GM19035 (cell line): Measurements from ENCODE around the gene MYL12A.

Experiments
- ATAC-seq: cut with Tn5 transposase; IDR thresholded peaks from one replicate; pipeline ENCODE4 v1.9.1; 2021; ENCODE audit not compliant: unreplicated experiment

The MYL12A gene

DNA sequence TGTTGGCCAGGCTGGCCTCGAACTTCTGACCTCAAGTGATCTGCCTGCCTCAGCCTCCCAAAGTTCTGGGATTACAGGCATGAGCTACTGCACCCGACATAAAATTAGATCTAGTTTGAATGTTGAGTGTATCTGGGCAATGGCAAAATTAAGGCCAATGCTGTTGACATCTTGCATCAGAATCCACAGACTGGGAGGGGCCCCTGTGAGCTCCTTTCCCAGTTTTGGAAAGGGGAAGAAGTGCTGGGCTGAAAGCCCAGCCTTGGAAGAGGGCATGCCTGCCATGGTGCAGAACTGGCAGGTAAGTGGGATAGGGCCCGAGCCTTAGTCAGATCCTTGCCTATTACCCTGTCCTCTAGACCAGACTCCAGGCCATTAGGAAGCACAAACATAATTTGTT is 23.4 kb upstream of the MYL12A start:
- ATAC-seq: no peak

DNA sequence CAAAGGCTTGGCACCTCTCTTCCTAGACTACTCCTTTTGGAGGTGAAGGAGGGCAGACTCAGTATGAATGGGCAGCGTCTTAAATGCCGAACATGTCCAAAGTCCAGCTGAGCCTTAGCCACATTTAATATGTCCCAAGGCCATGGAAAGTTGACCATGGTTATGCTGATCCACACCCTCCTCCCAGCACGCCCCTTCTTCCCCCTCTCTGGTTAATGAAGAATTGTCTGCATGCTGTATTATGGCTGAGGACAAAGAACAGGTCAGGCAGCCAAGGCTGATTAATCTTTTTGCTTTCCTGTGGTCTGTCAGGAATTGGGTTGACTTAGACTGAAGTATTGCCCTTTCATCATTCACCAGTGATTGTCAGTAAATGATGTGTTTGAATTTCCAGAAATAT is 22.0 kb upstream of the MYL12A start:
- no peak for ATAC-seq

DNA sequence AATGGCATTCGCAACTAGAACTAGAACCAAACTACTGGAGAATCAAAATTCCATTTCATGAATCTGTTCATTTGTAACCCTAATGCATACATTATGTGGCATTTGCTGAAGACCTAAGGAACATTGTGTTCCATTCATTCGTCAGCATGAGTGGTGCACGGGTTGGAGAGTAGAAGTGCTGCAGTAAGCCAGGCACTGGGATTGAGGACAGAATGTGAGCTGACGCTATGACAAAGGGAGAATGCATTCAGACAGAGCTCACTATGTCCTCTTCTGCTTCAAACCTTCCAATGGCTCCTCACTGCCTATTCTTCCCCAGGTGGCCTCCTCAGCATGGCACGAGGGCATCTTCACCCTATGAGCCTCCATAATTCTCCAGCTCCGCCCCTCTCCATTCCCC is 21.6 kb upstream of the MYL12A start:
- no peak for ATAC-seq

DNA sequence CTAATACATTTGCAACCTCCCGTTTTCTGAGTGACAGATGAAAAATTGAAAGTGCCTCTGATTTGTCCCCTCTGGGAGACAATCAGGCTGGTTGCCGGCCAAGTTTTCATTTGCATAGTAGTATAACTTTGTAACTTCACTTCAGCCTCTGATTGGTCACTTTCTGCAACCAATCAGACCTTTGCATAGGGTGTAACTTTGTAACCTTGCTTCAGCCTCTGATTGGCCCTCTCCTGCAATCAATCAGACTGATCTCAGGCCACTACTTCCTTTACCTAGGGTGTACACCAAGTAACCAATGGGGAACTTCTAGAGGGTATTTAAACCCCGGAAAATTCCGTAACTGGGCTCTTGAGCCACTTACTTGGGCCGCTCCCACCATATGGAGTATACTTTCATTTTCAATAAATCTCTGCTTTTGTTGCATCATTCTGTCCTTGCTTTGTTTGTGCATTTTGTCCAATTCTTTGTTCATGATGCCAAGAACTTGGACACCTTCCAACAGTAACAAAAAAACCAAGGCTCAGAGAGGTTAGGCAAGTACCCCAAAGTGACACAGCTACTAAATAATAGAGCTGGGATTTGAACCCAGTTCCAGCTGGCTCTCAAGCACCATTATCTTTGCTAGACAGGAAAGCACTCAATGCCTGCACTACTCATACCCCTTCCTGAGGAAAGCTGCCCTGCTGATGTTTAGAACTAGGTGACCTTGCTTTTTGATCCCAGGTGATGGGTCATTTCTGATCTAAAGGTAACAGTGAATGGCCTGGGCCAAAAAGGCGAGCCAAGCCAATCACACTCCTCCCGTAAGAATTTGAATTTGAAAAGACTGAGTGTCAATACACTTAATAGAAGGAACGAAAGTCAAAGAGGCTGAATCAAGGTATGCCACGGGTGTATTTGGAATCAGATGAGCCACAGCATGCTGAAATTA is 16.9 kb upstream of the MYL12A start:
- ATAC-seq: no peak

DNA sequence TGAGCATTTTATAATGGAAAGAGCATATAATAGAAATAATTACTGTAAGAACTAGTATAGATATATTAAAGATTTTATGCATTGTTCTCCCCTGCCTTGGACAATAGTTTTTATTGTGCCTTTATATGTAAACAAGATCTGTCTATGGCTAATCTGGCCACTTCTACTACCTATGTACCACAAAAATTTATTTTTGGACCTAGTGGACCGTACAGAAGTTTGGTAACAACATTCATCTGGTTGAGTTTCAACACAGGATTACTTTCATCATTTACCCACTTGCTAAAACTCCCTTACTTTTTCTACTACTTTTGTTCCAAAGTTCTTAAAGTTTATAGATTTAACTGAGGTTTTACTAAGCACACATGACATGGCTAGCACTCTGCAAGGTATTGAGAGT is 14.6 kb upstream of the MYL12A start:
- ATAC-seq: no peak

DNA sequence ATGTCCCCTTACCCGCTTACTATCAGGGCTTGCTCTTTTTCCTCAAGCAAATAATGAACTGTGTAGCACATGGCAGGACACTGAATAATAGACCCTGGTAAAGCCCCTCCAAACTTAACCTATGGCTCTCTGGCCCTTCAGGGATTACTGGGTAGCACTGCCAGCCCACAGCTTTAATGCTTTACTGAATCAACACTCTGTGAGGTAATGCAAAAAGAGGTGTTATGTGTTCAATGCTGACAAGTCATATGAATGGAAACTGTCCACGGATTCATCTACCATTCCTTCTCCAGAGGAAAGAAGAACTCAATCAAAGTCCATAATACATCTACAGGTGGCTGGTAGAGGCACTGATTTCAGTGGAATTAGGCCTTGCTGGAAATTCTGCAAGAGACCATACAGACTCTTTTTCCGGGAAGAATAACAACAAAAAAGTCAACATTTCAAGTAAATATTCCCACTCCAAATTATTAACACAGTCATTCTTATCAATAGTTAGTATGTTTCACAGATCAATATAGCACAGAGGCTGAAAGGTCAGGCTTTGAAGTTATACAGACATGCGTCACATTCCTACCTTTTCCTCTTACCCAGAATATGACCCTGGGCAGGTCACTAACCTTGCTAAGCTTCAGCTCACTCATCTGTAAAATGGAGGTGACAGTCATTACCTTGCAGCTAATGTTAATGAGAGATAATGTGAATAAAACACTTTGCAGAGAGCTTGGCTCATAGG is 14.0 kb upstream of the MYL12A start:
- ATAC-seq: no peak

DNA sequence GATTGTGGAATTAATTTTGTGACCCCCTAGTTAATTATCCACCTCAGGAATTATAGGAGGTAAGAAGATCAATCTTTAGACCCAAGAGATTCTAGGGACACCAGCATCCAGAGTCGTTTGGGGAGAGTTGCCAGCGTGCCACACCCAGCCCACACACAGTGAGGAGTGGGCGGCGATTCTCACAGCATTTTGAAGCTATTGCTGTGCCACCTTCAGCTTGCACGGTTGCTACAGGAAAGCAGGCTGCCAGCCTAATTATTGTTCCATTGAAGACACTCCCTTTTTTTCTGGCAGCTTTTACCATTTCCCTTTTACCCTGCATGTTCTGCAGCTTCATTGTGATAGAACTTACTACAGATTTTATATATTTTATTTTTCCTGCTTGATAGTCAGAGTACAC is 13.1 kb upstream of the MYL12A start:
- ATAC-seq: no peak

DNA sequence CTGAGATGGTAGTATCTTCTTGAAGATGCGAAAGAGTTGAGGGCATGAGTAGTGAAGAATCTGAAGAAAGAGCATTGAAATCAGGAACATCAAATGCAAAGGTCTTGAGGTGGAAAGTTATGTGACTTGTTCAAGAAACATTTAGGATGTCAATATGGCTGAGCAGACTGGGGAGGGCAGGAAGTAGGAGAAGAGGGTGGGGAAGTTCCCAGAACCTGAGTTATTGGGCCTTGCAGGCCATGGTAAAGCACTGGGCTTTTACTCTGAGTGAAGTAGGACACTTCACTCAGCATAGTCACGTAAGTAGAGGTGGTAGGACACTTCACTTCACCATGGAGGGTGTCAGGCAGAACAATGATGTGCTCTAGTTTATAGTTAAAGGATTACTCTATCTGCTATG is 11.8 kb upstream of the MYL12A start:
- no peak for ATAC-seq

DNA sequence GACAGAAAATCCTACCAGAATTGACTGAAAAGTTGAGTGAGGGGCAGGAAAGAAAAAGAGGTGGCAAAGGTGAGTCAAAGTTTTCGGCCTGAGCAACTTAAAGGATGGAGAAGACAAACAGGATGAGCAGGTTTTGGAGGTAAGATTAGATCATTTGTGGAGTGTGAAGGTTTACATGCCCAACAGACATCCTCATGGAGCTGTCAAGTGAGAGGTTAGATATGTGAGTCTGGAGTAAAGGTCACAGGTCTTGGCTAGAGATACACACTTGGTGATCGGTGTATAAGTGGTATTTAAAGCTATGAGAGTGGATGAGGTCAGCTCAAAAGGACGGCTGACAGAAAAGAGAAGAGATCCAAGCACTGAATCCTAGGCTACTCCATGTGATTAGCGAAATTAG is 11.1 kb upstream of the MYL12A start:
- ATAC-seq: no peak

DNA sequence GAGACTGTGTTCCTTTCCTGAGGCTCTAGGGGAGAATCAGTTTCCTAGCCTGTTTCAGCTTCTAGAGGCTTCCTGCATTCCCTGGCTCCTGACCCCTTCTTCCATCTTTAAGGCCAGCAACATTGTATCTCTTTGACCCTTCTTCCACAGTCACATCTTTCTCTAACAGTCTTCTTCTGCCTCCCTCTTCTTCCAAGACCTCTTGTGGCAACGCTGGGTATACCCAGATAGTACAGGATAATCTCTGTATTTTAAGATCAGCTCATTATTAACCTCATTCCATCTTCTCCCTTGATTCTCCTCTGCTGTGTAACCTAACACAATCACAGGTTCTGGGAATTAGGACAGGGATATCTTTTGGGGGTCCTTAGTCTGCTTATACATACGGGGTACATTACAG is 8.9 kb upstream of the MYL12A start:
- ATAC-seq: no peak

DNA sequence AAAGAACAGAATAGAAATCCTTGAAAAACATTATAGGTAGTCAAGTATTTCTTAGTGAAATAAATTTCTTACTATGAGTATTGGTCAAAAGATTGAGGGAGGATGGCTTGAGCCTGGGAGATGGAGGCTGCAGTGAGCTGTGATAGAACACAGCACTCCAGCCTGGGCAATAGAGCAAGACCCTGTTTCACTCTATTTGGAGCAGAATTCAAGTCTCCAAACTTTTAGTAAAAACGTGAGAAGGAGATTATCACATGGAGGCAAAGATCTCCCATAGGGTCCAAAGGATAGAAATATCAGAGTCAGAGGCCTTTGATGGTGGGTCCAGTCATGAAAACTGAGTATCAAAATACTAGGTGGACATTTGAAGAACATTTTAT is 2.4 kb upstream of the MYL12A start:
- no peak for ATAC-seq

DNA sequence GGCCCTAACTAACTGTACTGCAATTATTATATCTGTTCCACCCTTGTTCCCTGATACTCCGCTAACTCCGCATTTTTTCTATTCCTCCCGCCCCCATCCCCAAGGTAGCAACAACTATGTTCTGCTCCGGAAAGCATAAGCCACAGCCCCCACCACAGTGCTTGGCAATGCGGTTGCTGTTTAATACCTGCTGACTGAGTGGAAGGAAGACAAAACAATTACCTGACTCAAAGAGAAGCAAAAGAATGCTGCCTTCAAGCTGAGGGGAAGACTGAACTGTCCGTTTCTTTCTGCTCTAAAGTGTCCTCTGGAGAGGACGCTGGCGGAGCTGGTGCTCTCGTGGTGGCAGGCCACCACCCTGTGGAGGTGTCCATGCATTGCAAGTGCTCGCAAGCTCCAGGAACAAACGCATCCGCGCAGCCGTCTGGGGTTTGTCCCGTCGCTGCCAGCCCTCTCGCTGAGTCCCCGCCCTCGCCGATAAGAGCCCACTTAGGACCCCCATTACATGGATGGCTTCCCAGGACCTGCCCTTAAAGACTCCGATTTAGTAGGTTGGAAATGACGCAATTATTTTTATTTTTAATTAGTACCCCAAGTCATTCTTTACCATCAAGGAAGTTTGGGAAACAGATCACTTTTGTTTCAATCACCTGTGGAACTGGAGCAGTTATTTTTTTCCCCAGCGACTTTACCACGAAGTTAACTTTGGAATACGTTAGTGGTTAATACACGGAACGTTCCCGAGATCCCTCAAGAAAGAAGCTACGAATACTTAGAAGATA is 1.6 kb upstream of the MYL12A start:
- peak; percentile 45 for ATAC-seq

DNA sequence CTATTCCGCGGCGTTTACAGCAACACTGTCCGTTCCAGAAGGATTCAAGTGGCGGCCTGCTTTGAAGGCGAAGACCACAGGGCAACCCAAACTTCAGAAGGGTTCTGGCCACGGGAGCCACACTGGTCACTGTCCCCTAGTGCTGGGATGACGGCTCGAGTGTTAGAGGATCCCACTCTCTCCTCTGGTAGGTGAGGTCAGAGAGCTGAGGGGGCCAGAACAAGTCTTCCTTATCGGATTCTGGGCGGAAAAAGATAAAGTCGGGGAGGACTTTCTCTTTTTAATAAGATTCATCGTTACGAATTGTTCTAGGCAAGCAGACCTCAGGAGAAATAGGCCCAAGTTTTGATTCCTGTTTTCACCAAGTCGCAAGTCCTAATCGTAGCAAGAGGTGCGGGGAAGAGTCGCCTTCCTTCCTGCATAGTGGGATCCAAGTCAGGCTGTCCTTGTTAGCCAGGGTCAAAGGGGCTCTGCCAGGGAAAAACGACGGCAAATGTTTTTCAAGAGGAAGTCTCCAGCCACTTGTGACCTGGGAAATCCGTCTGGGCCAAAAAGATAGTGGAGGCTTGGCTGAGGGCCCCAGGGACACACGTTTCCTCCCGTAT is 864 bp upstream of the MYL12A start:
- no peak for ATAC-seq

DNA sequence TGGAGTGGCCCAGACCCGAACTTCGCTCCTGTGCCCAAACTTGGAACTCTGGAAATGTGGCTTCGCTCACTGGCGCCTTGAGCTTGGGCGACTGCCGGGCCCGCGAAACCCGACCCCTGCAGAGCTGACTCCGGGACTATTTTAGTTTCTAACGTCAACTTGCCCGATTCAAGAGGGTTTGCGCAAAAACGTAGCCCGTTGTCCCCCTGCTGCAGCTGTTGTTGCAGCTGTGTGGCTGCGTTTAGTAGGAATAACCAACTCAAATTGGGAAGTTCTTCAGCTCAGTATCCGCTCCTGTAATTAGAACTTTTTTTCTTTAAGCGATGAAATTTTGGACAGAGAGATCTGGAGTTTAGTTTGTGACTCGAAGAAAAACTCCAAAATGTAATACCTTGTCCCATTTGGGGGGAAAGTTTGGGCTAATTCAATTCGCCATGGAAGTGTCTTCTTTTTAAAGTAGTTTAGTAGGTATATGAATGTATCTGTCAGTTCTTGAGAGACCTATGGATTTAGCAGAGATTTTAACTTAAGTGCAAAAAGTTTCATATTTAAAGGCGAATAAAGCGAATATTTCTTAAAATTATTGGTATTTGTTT is 559 bp downstream of the MYL12A start:
- no peak for ATAC-seq

DNA sequence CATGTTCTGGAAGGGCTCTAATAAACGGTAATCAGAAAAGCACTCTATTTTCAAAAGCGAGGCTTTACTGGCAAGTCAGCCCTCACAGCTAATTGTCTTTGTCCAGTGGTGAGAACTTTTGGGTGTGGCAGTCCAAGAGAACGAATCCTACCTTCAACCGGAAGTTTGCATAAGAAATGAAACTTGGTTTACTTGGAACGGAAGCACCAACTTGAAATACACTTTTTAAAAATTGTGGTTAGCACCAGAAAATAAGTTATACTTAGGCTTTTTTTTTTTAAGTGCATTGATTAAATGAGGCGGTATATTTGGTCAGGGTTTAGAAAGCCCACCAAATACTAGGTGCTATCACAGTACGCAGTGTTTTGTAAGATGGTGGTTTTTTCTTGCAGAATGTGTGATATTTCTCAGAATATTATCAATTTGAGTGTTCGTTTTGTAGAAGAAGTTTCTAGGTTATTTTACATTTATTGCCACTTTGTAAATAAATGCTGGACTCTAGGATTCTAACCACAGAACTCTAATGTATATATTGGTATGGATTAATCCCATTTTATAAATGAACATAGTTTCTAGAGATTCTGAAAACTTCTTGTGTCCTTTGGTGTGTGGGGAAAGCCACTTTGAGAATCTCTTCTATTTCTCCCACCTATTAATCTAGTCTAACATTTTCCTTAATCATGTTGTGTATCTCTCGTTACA is 1.2 kb downstream of the MYL12A start:
- ATAC-seq: no peak

DNA sequence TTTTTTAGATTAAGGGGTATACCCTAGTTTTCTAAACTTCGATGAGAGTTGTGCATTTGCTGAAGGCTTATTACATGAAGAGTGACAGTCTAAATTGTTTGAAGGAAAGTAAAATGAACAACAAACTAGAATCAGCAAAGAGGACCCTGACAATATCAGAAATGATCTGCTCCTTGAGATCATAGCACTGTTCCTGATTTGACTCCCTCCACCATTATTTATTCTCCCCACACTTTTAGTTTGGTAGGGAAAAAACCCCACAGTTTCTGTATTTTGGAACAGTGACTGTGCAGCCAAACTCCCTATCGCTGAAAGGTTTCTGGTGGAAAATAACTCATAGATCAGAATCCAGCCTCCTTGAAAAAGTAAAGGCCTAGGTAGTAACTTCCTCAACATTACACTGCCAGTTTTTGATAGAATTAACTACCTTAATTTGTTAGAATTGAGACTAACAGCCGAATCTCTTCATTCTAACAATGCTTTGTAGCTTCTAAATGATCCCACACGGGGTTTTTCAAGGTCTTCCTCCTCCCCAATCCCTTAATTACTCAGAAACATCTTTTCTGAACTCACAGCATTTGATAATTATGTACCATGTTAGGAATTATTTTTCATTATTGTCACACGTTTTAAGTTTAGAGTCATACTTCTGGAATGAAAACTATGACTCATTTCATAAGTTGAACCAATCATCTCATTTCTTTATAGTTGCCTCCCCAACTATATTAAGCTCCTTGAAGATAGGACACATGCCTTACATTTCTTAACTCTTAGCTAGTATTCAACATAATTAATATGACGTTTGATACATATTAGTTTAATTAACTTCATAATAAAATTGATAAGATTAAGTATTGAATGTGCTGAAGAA is 2.9 kb downstream of the MYL12A start:
- ATAC-seq: no peak

DNA sequence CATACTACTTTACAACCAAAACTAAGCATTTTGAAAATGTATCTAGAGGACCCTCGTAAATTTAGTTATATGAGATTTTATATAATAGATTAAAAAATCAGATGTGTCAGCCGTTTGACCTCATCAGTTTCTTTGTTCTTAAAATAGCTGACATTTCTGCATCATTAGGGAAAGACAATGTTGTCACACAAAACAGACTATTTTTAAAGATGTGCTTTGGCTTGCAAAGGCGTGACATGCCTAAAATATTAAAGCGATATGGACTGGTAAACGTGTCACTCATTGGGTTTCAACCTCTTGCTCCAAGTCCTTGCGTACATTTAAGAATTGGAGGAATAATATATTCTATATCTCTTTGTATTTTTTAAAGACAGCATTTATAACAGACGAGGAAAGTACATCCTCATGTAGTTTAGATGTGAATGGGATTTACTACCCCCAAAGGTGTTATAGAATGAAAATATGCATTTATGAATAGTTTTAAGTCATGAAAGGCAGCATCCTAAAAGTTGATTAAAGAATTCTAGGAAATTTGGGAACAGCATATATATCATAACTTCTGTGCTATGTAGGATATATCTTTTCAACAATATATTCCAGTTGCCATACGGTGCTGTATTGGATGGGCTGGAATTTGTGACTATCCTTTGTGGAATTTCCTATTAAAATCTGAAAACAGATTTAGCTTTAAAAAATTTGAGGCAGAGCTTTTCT is 3.8 kb downstream of the MYL12A start:
- ATAC-seq: no peak

DNA sequence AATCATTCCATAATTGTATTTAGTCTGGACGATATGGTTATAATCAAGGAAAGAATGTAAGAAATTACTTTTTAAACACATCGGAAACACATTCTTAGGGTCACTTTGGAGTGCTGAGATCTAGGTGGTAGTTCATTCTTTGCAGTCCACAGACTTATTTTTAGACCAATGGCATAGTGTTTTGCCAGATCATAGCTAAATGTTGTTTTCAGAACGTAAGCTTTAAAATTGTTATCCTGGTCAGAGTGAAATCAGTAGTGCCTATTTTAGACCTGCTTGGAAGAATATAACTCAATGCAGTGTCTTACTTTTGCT is 4.3 kb downstream of the MYL12A start:
- ATAC-seq: no peak

DNA sequence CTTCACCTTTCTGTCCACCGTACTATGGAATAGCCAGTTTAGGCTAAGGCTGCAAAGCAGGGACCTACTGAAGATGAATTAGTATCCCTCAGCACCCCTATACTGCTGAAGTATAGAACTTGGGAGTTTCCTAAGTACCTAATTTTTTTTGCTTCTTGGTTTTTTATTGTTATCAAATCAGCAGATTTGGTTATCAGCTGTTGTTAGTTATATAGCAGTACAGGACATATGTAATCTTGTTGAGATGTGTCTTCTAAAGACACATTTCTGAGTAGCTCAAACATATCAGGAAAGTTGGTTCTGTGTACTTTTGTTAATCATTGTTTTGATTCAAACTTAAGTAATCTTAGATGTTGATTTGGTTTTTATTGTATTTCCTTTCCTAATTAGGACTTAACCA is 5.2 kb downstream of the MYL12A start:
- no peak for ATAC-seq
